C4-2B (cell line): ENCODE measurements around the gene SLX4IP.

Source experiments
- H3K27ac ChIP-seq: fragments of 450-650 bp; 2 replicates; pipeline ENCODE4 v1.5.1; 2017
- CTCF ChIP-seq: fragments of 450-650 bp; conservative IDR thresholded peaks from 2 replicates; pipeline ENCODE4 v1.5.1; 2017; ENCODE audit warnings: mild to moderate bottlenecking
- ZFX ChIP-seq: fragments of 450-650 bp; IDR thresholded peaks from 2 replicates; pipeline ENCODE4 v1.6.1; 2017

The SLX4IP gene

GRCh38 chr20:10667560-10668167 lies 232.6 kb downstream of the SLX4IP start:
- no peak for TF ChIP-seq ZFX
- TF ChIP-seq CTCF, result no peak
- H3K27ac ChIP-seq, result no peak overlapping the region

GRCh38 chr20:10668677-10669368 lies 233.7 kb downstream of the SLX4IP start:
- TF ChIP-seq ZFX (no peak), CTCF (no peak)
- no peak overlapping the region for H3K27ac ChIP-seq

GRCh38 chr20:10669843-10670446 lies 234.8 kb downstream of the SLX4IP start:
- no peak overlapping the region for H3K27ac ChIP-seq
- TF ChIP-seq CTCF (no peak), ZFX (no peak)

GRCh38 chr20:10670501-10671220 lies 235.6 kb downstream of the SLX4IP start:
- H3K27ac ChIP-seq, result no peak overlapping the region
- TF ChIP-seq CTCF (no peak), ZFX (no peak)

- H3K27ac ChIP-seq, result peak overlapping the region; percentile 82
- no peak for TF ChIP-seq ZFX
- TF ChIP-seq CTCF, result no peak
Observed at GRCh38 chr20:10671221-10671918, 236.3 kb downstream of the SLX4IP start.

GRCh38 chr20:10671919-10672623 lies 237.0 kb downstream of the SLX4IP start:
- TF ChIP-seq ZFX, result 0 out of 2 replicates have a peak, but pooled peaks have one; percentile 14
- TF ChIP-seq CTCF, result no peak
- H3K27ac ChIP-seq, result peak overlapping the region; percentile 82
